Loucy (cell line): ENCODE measurements around the gene RAB9B.

Experiments used
- EZH2phosphoT487 ChIP-seq: fragments of 200-600 bp; IDR thresholded peaks from 2 replicates; pipeline ENCODE4 v1.6.1; 2018; ENCODE audit warnings: antibody characterized with exemption, mild to moderate bottlenecking, moderate library complexity, borderline replicate concordance
- TF ChIP-seq, protein P1 (sequence below): fragments of 200-600 bp; sonication (generic); conservative IDR thresholded peaks from 2 replicates; pipeline ENCODE4 v1.5.1; 2014; ENCODE audit warnings: mild to moderate bottlenecking, antibody characterized with exemption, low read length

GRCh38 chrX:103847174-103847870 is 15.3 kb upstream of the RAB9B start:
- TF ChIP-seq, protein P1, sequence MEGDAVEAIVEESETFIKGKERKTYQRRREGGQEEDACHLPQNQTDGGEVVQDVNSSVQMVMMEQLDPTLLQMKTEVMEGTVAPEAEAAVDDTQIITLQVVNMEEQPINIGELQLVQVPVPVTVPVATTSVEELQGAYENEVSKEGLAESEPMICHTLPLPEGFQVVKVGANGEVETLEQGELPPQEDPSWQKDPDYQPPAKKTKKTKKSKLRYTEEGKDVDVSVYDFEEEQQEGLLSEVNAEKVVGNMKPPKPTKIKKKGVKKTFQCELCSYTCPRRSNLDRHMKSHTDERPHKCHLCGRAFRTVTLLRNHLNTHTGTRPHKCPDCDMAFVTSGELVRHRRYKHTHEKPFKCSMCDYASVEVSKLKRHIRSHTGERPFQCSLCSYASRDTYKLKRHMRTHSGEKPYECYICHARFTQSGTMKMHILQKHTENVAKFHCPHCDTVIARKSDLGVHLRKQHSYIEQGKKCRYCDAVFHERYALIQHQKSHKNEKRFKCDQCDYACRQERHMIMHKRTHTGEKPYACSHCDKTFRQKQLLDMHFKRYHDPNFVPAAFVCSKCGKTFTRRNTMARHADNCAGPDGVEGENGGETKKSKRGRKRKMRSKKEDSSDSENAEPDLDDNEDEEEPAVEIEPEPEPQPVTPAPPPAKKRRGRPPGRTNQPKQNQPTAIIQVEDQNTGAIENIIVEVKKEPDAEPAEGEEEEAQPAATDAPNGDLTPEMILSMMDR: no peak
- no peak for TF ChIP-seq EZH2phosphoT487
